GM21526 (cell line): ENCODE results near the gene HSF2BP.
"Not testable (repeated sequence)": the region's sequence is repeated elsewhere in the genome, so short reads cannot be mapped to it uniquely, and the experiment has no call there.

Source experiments
- ATAC-seq: cut with Tn5 transposase; IDR thresholded peaks from one replicate; pipeline ENCODE4 v1.9.1; 2021; ENCODE audit warnings: moderate library complexity; ENCODE audit not compliant: unreplicated experiment, low FRiP score

The HSF2BP gene

GRCh38 chr21:43623588-43623987, 35.7 kb downstream of the HSF2BP start:
- ATAC-seq: no peak

- no peak for ATAC-seq
Observed at GRCh38 chr21:43622796-43623195, 36.5 kb downstream of the HSF2BP start.

GRCh38 chr21:43619856-43620255, 39.4 kb downstream of the HSF2BP start:
- no peak for ATAC-seq

- ATAC-seq: no peak
Observed at GRCh38 chr21:43619344-43619743, 39.9 kb downstream of the HSF2BP start.

- ATAC-seq: no peak
Observed at GRCh38 chr21:43618940-43619339, 40.3 kb downstream of the HSF2BP start.

GRCh38 chr21:43616861-43617260, 42.4 kb downstream of the HSF2BP start:
- not testable (repeated sequence) for ATAC-seq

GRCh38 chr21:43614839-43615238, 44.4 kb downstream of the HSF2BP start:
- ATAC-seq: no peak

GRCh38 chr21:43613755-43614638, 45.3 kb downstream of the HSF2BP start:
- ATAC-seq: no peak

GRCh38 chr21:43611598-43612369, 47.5 kb downstream of the HSF2BP start:
- no peak for ATAC-seq

- ATAC-seq: no peak
Observed at GRCh38 chr21:43609501-43610340, 49.6 kb downstream of the HSF2BP start.

GRCh38 chr21:43608664-43609063, 50.6 kb downstream of the HSF2BP start:
- no peak for ATAC-seq

- ATAC-seq: no peak
Observed at GRCh38 chr21:43608225-43608624, 51.1 kb downstream of the HSF2BP start.

- ATAC-seq: no peak
Observed at GRCh38 chr21:43605320-43606215, 53.7 kb downstream of the HSF2BP start.

- no peak for ATAC-seq
Observed at GRCh38 chr21:43604505-43605204, 54.6 kb downstream of the HSF2BP start.

GRCh38 chr21:43603641-43604504, 55.4 kb downstream of the HSF2BP start:
- no peak for ATAC-seq

- no peak for ATAC-seq
Observed at GRCh38 chr21:43603233-43603626, 56.1 kb downstream of the HSF2BP start.

- ATAC-seq: no peak
Observed at GRCh38 chr21:43602266-43603232, 56.7 kb downstream of the HSF2BP start.
